Middle frontal gyrus (tissue), 1 donor: ENCODE measurements around the gene PTCSC3.

ENCODE experiments used
- DNase-seq: peaks from one replicate; pipeline ENCODE4 v3.0.0-alpha.2; 2015; ENCODE audit warnings: low spot score; ENCODE audit errors: extremely low spot score

PTCSC3 gene

GRCh38 chr14:36086629-36087395 is 89.7 kb downstream of the PTCSC3 start:
- no peak for DNase-seq

GRCh38 chr14:36085861-36086260 is 90.7 kb downstream of the PTCSC3 start:
- DNase-seq, result no peak
